NCI-H345 treated with DMSO at 0.1 percent for 48 hours (cell line): ENCODE measurements around the gene BEST1.

Experiments used
- DNase-seq: peaks from one replicate; lab custom pipeline; 2025; ENCODE audit not compliant: unreplicated experiment; lab: John Stamatoyannopoulos, UW

BEST1 gene

DNA sequence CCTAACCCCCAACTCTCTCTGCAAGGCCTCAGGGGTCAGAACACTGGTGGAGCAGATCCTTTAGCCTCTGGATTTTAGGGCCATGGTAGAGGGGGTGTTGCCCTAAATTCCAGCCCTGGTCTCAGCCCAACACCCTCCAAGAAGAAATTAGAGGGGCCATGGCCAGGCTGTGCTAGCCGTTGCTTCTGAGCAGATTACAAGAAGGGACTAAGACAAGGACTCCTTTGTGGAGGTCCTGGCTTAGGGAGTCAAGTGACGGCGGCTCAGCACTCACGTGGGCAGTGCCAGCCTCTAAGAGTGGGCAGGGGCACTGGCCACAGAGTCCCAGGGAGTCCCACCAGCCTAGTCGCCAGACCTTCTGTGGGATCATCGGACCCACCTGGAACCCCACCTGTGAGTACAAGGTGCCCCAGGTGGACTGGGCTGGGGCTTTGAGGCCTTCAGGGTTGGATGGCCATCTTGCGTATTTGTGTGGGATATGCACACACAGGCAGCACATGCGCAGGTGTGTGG, at the start of gene BEST1:
TSS of gene BEST1 (plus strand) at position 317 of the 513 bp plus-strand sequence. CDS start 1,456 bp downstream, outside the sequence.
- no peak for DNase-seq

- no peak for DNase-seq
Measured at GRCh38 chr11:61901397-61901796, 48.8 kb upstream of the BEST1 start.

GRCh38 chr11:61902313-61902712, 47.8 kb upstream of the BEST1 start:
- no peak for DNase-seq

- no peak for DNase-seq
Measured at GRCh38 chr11:61903845-61904244, 46.3 kb upstream of the BEST1 start.

GRCh38 chr11:61904539-61905048, 45.6 kb upstream of the BEST1 start:
- DNase-seq, result no peak

- DNase-seq, result no peak
Measured at GRCh38 chr11:61905067-61905696, 45.0 kb upstream of the BEST1 start.

DNA sequence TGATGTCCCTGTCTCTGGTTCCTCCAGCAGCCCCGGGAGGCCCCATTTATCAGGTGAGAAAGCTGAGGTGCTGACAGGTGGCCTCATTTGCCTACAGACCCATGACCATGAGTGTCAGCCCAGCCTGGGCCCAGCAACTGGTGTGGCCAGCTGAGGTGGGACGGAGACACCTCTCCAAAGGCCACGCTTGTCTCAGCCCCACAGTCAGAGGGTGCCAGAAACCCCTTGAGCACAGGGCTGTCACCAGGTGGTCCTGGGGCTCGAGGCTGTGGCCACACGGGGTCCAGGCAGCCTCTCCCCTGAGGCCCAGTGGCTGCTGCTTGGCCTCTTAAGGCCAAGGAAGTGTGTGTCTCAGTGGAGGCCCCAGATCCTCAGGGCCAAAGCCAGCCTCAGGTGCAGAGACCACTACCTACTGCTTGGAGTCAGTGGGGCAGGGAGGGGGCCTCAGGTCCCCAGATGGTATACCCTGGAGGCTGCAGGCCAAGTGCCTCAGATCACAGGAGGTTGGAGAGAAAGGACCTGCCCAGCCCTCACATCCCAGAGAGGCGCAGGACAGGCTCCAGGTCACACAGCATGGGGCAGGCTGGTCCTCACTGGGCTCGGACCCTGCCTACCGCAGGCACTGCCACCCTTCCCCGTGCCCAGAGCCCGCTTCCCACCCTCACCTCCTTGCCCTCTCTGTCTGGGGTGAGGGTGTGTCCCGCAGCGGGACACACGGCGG, 44.2 kb upstream of the BEST1 start:
- DNase-seq, result no peak

GRCh38 chr11:61906522-61906909, 43.6 kb upstream of the BEST1 start:
- no peak for DNase-seq

DNA sequence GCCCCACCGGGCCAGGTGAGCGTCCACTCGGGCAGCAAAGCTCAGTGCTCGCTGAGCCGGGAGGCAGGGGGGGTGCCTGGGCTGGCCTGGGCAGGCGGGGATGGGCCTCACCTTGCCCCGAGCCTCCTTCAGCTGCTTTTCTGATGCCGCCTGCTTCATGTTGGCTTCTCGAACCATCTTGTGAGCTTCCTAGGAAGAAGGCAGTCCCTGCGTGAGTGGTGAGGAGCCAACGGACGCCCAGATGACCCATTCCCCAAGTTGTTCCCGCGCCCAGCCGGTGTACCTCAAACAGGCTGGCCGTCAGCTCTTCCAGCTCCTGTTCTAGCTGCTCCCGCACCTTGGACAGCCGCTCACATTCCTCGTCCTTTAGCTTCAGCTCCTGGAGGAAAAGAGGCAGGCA, 42.9 kb upstream of the BEST1 start:
- no peak for DNase-seq

DNA sequence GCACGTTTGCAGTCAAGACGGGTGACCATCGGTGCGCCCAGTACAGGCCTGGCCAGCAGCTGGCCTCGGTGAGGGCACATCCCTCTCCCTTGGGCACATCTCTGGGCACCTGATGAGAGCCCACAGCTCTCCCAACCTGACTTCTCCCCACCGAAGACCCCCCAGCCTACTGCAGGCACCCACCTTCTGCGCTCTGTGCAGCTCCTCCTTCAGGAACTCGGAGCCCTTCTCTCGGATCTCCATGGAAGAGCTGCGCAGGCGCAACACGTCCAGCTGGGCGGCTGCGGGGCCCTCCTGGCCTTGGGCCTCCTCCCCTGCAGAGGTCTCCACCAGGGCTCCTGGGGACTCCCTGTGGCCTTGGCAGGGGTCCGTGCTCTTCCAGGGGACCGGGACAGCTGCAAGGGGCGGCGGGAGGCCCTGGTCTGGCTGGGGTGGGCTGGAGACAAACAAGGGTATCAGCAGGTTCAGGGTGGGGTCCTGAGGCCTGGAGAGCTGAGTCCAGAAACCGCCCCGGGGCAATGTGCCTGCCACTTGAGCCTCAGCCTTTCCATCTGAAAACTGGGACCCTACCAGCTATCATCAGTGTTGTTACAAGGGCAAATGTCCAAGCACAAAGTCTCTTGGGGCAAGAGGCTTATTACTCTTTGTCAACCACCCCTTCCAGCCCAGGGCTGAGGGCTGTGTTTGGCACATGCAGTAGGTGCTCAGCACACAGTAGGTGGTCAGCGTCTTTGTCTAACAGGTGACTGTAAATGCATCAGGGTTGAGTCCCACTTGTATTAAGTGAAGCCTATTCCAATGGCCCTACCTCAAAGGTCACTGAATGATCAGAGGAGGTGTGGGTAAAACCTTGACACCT, 42.1 kb upstream of the BEST1 start:
- DNase-seq, result no peak

- DNase-seq, result no peak
Measured at GRCh38 chr11:61908730-61909316, 41.3 kb upstream of the BEST1 start.

DNA sequence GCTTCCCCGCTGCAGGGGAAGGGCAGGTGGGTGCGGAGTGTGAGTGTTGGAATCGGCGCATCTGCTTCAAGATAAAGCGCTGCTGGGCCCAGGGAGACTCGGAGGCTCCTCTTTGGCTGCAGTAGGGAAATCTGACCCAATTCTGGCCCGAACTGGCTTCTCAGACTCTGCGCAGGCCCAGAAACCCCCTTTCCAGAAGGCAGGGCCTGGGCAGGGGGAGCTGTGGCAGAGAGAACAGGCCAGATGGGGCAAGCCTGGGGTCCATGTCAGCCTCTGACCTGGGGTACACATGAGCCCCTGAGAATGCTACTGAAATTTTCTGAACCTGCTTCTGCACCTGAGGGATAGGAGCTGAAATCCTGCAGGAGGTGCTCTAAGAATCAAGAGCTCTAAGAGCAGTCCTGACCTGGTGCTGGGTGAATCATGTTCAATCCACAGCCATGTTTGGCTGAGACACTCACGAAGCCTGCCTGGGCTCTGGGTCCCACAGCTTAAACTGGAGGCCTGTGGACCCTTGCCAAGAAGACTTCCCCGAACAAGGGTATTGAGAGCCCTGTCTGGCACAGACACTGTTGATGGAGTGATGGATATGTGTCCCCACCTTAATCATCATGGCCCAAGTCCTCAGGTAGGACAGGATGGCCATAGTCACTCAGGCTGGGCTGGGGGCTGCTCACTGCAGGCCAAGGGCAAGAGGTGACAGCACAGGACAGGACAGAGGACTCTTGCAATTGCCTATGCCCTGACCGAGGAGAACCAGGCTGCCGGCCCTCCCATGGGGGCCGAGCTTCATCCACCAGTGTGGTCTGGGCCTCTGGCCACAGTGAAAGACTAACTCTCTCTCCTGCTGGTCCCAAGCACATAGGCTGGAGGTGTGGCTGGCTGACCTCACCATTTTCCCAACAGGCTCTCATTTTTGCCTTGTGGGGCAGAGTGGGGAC, 39.7 kb upstream of the BEST1 start:
- DNase-seq, result no peak

DNA sequence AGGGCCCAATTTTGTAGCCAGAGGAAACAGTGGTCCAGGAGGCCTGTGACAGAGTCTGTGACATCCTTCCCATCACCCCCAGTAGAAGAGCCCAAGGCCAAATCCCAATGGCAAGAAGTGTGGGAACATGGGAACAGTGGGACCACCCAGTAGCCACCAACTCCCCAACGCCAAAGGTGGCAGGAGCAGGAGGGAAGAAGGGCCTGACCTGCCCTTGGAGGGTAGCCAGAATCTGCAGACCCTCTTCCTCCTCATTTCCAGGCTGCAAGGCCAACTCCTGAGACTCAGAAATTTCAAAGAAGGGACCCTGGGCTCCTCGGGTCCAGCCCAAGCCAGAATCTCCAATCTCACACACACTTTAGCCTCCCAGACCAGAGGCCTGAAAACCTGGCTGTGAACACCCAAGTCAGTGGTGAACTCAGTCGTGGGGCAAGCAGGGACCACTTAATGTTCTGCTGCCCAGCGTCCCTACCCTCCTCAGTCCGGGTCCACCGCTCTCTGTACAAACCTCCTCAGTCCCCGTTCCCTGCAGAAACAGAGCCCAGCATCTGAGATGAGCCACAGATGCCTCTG, 38.9 kb upstream of the BEST1 start:
- no peak for DNase-seq

- DNase-seq, result no peak
Measured at GRCh38 chr11:61911701-61912529, 38.2 kb upstream of the BEST1 start.

GRCh38 chr11:61912530-61912898, 37.6 kb upstream of the BEST1 start:
- no peak for DNase-seq

DNA sequence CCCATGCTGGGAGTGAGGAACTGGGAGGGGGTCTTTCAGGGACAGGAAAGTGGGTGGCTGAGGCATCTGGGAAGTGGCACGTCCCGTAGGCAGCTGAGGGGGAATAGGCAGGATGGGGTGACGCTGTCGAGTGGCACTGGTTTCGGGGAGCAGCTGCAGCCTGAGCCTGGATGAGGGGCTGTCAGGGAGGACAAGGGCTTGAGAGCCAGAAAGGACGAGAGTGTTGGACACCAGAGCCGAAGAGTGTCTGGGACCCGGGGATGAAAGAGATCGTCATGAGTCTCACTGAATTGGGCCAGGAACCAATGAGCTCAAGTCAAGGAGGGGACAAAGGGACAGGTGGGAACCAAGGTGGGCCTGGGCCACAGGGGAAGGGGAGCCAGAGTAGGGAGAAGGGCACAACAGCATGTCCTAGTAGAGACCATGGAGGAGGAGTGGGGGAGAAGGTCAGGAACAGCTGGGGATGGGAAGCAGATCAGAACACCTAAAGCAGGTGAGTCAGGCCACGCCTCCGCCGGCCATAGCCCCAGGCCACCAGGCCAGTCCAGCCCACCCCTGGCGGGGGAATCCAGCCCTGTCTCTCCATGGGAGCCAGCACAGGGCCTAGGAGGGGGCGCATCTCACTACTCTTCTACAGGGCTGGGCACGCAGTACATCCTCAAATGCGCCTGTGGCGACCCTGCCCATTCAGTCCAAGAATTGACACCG, 37.0 kb upstream of the BEST1 start:
- no peak for DNase-seq

DNA sequence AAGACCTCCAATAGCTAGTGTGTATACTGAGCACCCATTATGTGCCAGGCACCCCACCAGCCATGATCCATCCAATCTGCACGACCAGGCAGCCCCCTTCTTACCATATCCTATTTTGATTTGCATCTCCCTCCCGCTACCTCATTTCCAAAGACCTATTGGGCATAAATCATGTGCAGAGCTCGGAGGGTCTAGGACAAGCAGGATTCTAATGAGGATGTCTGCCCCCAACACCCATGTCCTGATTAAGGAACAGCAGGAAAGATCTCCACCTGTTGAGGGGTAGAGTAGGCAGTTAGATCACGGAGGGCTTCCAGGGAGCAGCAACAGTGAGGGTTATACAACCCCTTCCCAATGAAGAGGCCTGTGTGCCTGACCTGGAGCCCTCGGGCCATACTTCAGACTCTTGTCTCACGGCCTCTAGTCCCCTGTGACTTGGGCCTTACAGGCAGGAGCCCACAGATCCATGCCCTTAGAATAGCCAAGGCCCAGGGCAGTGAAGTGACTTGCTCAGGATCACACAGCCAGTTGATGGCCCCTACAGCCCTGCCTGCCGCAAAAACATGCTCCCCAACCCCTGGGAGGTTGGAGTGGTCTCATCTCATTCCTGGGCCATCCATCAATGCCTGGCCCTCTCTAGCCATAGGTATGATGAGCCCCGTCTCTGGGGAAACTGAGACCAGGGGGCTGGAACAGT, 36.3 kb upstream of the BEST1 start:
- no peak for DNase-seq
